ENCODE data around the gene CD300A.
"Not testable (repeated sequence)": the region's sequence is repeated elsewhere in the genome, so short reads cannot be mapped to it uniquely, and the experiment has no call there.

DNA sequence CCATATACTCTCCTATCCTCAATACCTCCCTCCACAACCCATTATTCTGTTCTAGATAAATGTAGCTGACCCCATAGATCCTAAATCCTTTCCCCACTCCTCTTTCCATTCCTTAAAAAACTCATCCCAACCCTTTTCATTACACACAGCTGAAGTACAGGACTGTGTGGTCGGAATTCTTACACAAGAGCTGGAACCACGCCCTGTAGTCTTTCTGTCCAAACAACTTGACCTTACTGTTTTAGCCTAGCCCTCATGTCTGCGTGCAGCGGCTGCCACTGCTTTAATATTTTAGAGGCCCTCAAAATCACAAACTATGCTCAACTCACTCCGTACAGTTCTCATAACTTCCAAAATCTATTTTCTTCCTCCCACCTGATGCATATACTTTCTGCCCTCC is 37.5 kb downstream of the CD300A start:
- TF ChIP-seq, protein P1, sequence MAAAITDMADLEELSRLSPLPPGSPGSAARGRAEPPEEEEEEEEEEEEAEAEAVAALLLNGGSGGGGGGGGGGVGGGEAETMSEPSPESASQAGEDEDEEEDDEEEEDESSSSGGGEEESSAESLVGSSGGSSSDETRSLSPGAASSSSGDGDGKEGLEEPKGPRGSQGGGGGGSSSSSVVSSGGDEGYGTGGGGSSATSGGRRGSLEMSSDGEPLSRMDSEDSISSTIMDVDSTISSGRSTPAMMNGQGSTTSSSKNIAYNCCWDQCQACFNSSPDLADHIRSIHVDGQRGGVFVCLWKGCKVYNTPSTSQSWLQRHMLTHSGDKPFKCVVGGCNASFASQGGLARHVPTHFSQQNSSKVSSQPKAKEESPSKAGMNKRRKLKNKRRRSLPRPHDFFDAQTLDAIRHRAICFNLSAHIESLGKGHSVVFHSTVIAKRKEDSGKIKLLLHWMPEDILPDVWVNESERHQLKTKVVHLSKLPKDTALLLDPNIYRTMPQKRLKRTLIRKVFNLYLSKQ (tag by site-specific recombination; IDR thresholded peaks at IDR 0.05; ENCODE audit: borderline replicate concordance) = not testable (repeated sequence)
- not testable (repeated sequence) for TF ChIP-seq ZFP69B, ZSCAN30, KLF8, ZNF37A (tag by site-specific recombination; IDR thresholded peaks at IDR 0.05)
- TF ChIP-seq, protein P2, sequence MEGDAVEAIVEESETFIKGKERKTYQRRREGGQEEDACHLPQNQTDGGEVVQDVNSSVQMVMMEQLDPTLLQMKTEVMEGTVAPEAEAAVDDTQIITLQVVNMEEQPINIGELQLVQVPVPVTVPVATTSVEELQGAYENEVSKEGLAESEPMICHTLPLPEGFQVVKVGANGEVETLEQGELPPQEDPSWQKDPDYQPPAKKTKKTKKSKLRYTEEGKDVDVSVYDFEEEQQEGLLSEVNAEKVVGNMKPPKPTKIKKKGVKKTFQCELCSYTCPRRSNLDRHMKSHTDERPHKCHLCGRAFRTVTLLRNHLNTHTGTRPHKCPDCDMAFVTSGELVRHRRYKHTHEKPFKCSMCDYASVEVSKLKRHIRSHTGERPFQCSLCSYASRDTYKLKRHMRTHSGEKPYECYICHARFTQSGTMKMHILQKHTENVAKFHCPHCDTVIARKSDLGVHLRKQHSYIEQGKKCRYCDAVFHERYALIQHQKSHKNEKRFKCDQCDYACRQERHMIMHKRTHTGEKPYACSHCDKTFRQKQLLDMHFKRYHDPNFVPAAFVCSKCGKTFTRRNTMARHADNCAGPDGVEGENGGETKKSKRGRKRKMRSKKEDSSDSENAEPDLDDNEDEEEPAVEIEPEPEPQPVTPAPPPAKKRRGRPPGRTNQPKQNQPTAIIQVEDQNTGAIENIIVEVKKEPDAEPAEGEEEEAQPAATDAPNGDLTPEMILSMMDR (tag by site-specific recombination; IDR thresholded peaks at IDR 0.05) = not testable (repeated sequence)
